Keratinocyte (primary cell): ENCODE results near the gene HRK. TPM values are rescaled to one million over a fixed set of nuclear protein-coding genes. Genes with fewer than 3 reads are reported as not detected.

Experiments used
- DNase-seq: peaks from one replicate; pipeline ENCODE4 v3.0.0-alpha.2; 2011; ENCODE audit warnings: low read depth, missing footprints, low spot score
- FAIRE-seq: peaks from 2 replicates; lab custom pipeline; 2011; peaks lifted over from hg19 to GRCh38; lab: Jason Lieb, UNC
- H2AFZ ChIP-seq: 2 replicates; pipeline ENCODE4 v1.6.0; 2012; ENCODE audit warnings: low read length, control low read depth, inconsistent platforms; ENCODE audit not compliant: control insufficient read depth
- H3K27ac ChIP-seq: 2 replicates; pipeline ENCODE4 v1.5.1; 2011; ENCODE audit warnings: low read length; ENCODE audit not compliant: control insufficient read depth, insufficient read depth
- H3K27me3 ChIP-seq: 3 replicates; pipeline ENCODE4 v1.6.0; 2011; ENCODE audit warnings: low read length; ENCODE audit not compliant: control insufficient read depth, insufficient read depth; ENCODE audit errors: extremely low read depth
- H3K36me3 ChIP-seq, 2 experiments: 2 replicates in 1 of 2; 3 replicates in 1 of 2; pipeline ENCODE4 v1.5.1; 2011; ENCODE audit warnings: low read length in 2 of 2, mild to moderate bottlenecking in 1 of 2; ENCODE audit not compliant: control insufficient read depth in 2 of 2, insufficient read depth in 2 of 2; ENCODE audit errors: extremely low read depth in 1 of 2
- H3K4me1 ChIP-seq: 3 replicates; pipeline ENCODE4 v1.5.1; 2011; ENCODE audit warnings: low read length; ENCODE audit not compliant: control insufficient read depth, insufficient read depth; ENCODE audit errors: extremely low read depth
- H3K4me2 ChIP-seq: 3 replicates; pipeline ENCODE4 v1.6.0; 2011; ENCODE audit warnings: low read depth, low read length; ENCODE audit not compliant: control insufficient read depth, insufficient read depth; ENCODE audit errors: extremely low read depth
- H3K4me3 ChIP-seq, 3 experiments: fragments of 200-600 bp in 1 of 3; sonication (generic) in 1 of 3; 2 replicates in 2 of 3; 3 replicates in 1 of 3; pipeline ENCODE4 v1.5.1; 2011 to 2016; ENCODE audit warnings: low read length in 3 of 3, mild to moderate bottlenecking in 3 of 3, control low read depth in 2 of 3, inconsistent platforms in 1 of 3, low read depth in 1 of 3, mixed read lengths in 1 of 3, mixed run types in 1 of 3, moderate library complexity in 1 of 3; ENCODE audit not compliant: control insufficient read depth in 2 of 3, insufficient read depth in 2 of 3; ENCODE audit errors: extremely low read depth in 1 of 3
- H3K79me2 ChIP-seq: 2 replicates; pipeline ENCODE4 v1.6.0; 2012; ENCODE audit warnings: low read length; ENCODE audit not compliant: control insufficient read depth, insufficient read depth
- H3K9ac ChIP-seq: 3 replicates; pipeline ENCODE4 v1.6.0; 2011; ENCODE audit warnings: low read length; ENCODE audit not compliant: control insufficient read depth, insufficient read depth; ENCODE audit errors: extremely low read depth
- H3K9me1 ChIP-seq: 3 replicates; pipeline ENCODE4 v1.6.0; 2011; ENCODE audit warnings: low read length; ENCODE audit not compliant: control insufficient read depth, insufficient read depth; ENCODE audit errors: extremely low read depth
- H3K9me3 ChIP-seq: 2 replicates; pipeline ENCODE4 v1.5.1; 2012; ENCODE audit warnings: low read depth, low read length; ENCODE audit not compliant: control insufficient read depth
- H4K20me1 ChIP-seq: 3 replicates; pipeline ENCODE4 v1.6.0; 2011; ENCODE audit warnings: low read length; ENCODE audit not compliant: control insufficient read depth, insufficient read depth; ENCODE audit errors: extremely low read depth
- CTCF ChIP-seq, 3 experiments: IDR thresholded peaks in 1 of 3; conservative IDR thresholded peaks in 1 of 3; optimal IDR thresholded peaks in 1 of 3; 2 replicates in 2 of 3; 3 replicates in 1 of 3; pipeline versions ENCODE3 to v1.5.1; 2011; ENCODE audit warnings: low read length in 3 of 3, mild to moderate bottlenecking in 3 of 3, moderate library complexity in 2 of 3, control low read depth in 1 of 3, inconsistent platforms in 1 of 3; ENCODE audit not compliant: insufficient read depth in 2 of 3; ENCODE audit errors: extremely low read depth in 1 of 3
- EZH2 ChIP-seq: IDR thresholded peaks from one replicate; pipeline ENCODE4 v1.6.1; 2012; ENCODE audit warnings: inconsistent platforms, mild to moderate bottlenecking, low read length, moderate library complexity
- dilution Hi-C: fragments of 300-500 bp; cut with MboI; formaldehyde crosslinking; loops from one replicate; pipeline ENCODE4 v1.7.0; 2020; ENCODE audit warnings: low sequenced_read_pairs; ENCODE audit not compliant: extremely low pct_ligation_motif_present
- polyA plus RNA-seq, 5 experiments: library from polyadenylated mRNA; depleted of rRNA in 3 of 5; stranded (reverse) in 3 of 5; stranded (forward) in 1 of 5; unstranded in 1 of 5; fragments of >200 nt; gene quantifications; 1 replicate in 1 of 5; 2 replicates in 3 of 5; 3 replicates in 1 of 5; pipeline versions ENCODE4 v1.2.1 to v1.2.3, GENCODE V29; 2011 to 2012; ENCODE audit warnings: missing spikeins in 2 of 5, low read depth in 1 of 5, low replicate concordance in 1 of 5

HRK gene
- polyA plus RNA-seq, 1 donor (not counting 4 experiments of a cell fraction or from before 2014, with no cell fraction given): 0.01 TPM

- no peak for TF ChIP-seq CTCF (optimal IDR thresholded peaks at IDR 0.05 in 1 of 3, IDR thresholded peaks at IDR 0.05 in 1 of 3, conservative IDR thresholded peaks at IDR 0.05 in 1 of 3; ENCODE audit: extremely low read depth in 1 of 3, insufficient read depth in 2 of 3, low read length in 3 of 3)
- TF ChIP-seq EZH2: no peak
- H3K9me3 ChIP-seq: no peaks in the 10 kb centered on the region
- FAIRE-seq: no peak
- no peak overlapping the region for H3K4me2 ChIP-seq
- H3K9me1 ChIP-seq: no peaks in the 10 kb centered on the region
- H3K4me3 ChIP-seq: no peak overlapping the region
- H3K9ac ChIP-seq: no peak overlapping the region
- H4K20me1 ChIP-seq: no peaks in the 10 kb centered on the region
- no peak overlapping the region for H2AFZ ChIP-seq
- H3K27ac ChIP-seq: no peak overlapping the region
- no peak for DNase-seq
- H3K27me3 ChIP-seq: no peaks in the 10 kb centered on the region
- H3K79me2 ChIP-seq: no peaks in the 10 kb centered on the region
- no peaks in the 10 kb centered on the region for H3K4me1 ChIP-seq
- H3K36me3 ChIP-seq: no peaks in the 10 kb centered on the region
- dilution Hi-C loops: no loop called here
Observed at GRCh38 chr12:116833474-116833873, 47.8 kb downstream of the HRK start.

DNA sequence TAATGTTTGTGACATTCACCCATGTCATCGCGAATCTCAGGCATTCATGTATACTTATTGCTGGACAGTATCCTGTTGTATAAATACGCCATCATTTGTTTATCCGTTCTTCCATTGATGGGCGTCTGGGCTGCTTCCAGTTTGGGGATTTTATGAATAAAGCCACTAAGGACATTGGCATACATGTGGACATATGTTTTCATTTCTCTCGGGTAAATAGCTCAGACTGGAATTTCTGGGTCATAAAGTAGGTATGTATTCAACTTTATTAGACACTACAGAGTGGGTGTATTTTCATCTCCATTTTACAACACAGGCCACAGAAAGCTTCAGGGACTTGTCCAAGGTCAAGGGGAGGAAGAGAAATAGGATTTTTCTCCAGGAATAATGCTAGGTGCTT, 48.9 kb downstream of the HRK start:
- Histone ChIP-seq H3K4me2 (no peak overlapping the region), H3K36me3 (no peaks in the 10 kb centered on the region), H3K9me3 (no peaks in the 10 kb centered on the region), H3K4me3 (no peak overlapping the region), H4K20me1 (no peaks in the 10 kb centered on the region), H3K79me2 (no peaks in the 10 kb centered on the region), H3K9me1 (no peaks in the 10 kb centered on the region), H2AFZ (no peak overlapping the region), H3K27ac (no peak overlapping the region), H3K27me3 (no peaks in the 10 kb centered on the region), H3K4me1 (no peaks in the 10 kb centered on the region), H3K9ac (no peak overlapping the region)
- DNase-seq (no peak), FAIRE-seq (no peak)
- dilution Hi-C loops: no loop called here
- no peak for TF ChIP-seq EZH2
- no peak for TF ChIP-seq CTCF (optimal IDR thresholded peaks at IDR 0.05 in 1 of 3, IDR thresholded peaks at IDR 0.05 in 1 of 3, conservative IDR thresholded peaks at IDR 0.05 in 1 of 3; ENCODE audit: extremely low read depth in 1 of 3, insufficient read depth in 2 of 3, low read length in 3 of 3)
